ENCODE data around the gene DNMT3A. TPM values are rescaled to one million over a fixed set of nuclear protein-coding genes. Genes with fewer than 3 reads are reported as not detected.

The DNMT3A gene
- total RNA-seq, 1 donor from 2014 or later = 58.1 TPM

DNA sequence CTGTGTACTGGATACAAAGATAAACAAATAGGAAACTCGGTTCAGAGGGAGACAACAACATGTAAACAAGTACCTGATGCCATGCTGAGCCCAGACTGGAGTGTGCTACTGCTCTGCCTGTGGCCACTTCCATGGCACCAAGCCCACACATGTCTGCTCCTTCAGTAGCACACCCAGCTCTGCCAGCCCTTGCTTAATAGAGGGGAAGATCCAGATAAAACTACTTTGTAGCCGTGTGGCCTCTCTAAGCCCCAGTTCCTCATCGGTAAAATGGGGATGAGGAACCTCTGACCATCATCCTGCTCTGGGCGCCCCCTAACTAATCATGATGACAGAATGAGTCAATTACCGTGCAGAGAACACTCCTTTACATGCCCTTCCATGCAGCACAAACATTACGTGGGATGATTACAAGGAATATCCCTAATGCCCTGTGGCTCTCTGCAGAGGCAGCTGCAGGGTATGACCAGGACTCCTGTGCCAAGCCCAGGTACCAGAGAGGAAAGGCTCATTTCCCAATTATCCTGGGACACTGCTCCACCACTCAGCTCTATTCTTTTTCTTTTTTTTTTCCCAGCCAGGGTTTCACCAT, 34.9 kb downstream of the DNMT3A start:
- Histone ChIP-seq H3K4me1 (ENCODE audit: insufficient read depth, low read length) (peaks cover 6% of the 10 kb centered on the region), H3K9me3 (ENCODE audit: insufficient read depth, low read depth, low read length) (no peaks in the 10 kb centered on the region), H4K20me1 (ENCODE audit: insufficient read depth, low read length) (peaks cover 65% of the 10 kb centered on the region), H3K36me3 (ENCODE audit: insufficient read depth, low read length) (no peaks in the 10 kb centered on the region), H3K4me2 (ENCODE audit: low read length) (no peak overlapping the region), H3K9ac (ENCODE audit: low read length) (no peak overlapping the region), H3K27ac (ENCODE audit: low read depth, low read length) (no peak overlapping the region), H2AFZ (ENCODE audit: low read depth, low read length) (no peak overlapping the region), H3K4me3 (ENCODE audit: insufficient read depth, low read depth, low read length) (no peak overlapping the region), H3K79me2 (ENCODE audit: insufficient read depth, low read length) (no peaks in the 10 kb centered on the region), H3K27me3 (ENCODE audit: insufficient read depth, low read length) (no peaks in the 10 kb centered on the region)
- Mint-ChIP-seq H3K27ac (ENCODE audit: unreplicated experiment) (no peak overlapping the region), H3K9me3 (ENCODE audit: unreplicated experiment) (no peaks in the 10 kb centered on the region), H3K36me3 (ENCODE audit: low read depth, unreplicated experiment) (peaks cover 6% of the 10 kb centered on the region), H3K4me3 (ENCODE audit: unreplicated experiment) (no peak overlapping the region), H3K4me1 (ENCODE audit: low read depth, unreplicated experiment) (peaks cover 25% of the 10 kb centered on the region), H3K27me3 (ENCODE audit: low read depth, unreplicated experiment) (no peaks in the 10 kb centered on the region)
- FAIRE-seq = no peak
- no peak for DNase-seq (ENCODE audit: low read depth)
- TF ChIP-seq EZH2 (IDR thresholded peaks at IDR 0.05; ENCODE audit: insufficient read depth, low read length) = no peak
- TF ChIP-seq, protein P1, sequence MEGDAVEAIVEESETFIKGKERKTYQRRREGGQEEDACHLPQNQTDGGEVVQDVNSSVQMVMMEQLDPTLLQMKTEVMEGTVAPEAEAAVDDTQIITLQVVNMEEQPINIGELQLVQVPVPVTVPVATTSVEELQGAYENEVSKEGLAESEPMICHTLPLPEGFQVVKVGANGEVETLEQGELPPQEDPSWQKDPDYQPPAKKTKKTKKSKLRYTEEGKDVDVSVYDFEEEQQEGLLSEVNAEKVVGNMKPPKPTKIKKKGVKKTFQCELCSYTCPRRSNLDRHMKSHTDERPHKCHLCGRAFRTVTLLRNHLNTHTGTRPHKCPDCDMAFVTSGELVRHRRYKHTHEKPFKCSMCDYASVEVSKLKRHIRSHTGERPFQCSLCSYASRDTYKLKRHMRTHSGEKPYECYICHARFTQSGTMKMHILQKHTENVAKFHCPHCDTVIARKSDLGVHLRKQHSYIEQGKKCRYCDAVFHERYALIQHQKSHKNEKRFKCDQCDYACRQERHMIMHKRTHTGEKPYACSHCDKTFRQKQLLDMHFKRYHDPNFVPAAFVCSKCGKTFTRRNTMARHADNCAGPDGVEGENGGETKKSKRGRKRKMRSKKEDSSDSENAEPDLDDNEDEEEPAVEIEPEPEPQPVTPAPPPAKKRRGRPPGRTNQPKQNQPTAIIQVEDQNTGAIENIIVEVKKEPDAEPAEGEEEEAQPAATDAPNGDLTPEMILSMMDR (IDR thresholded peaks at IDR 0.05; ENCODE audit: insufficient read depth, low read depth, low read length) = no peak

DNA sequence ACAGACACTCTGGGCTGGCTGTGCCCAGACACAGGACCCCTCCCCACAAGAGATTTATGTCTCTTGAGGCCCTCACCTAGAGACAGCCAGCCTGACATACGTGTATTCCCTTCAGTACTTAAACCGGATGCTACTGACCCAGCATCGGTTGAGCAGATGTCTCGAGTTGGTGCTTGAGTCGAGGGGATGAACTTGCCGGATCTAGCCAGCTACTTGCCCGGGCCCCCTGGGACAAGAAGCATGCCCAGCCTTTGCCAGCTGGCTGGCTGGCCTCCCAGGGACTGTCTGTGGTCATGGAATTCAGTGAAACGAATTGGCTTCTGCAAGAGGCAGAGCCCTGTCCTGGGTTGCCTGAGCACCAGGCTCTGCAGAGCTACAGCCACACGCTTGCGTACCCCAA, 36.0 kb downstream of the DNMT3A start:
- Histone ChIP-seq H3K27me3 (ENCODE audit: insufficient read depth, low read length) (no peaks in the 10 kb centered on the region), H3K9me3 (ENCODE audit: insufficient read depth, low read depth, low read length) (no peaks in the 10 kb centered on the region), H3K36me3 (ENCODE audit: insufficient read depth, low read length) (no peaks in the 10 kb centered on the region), H3K27ac (ENCODE audit: low read depth, low read length) (no peak overlapping the region), H3K4me2 (ENCODE audit: low read length) (no peak overlapping the region), H2AFZ (ENCODE audit: low read depth, low read length) (no peak overlapping the region), H4K20me1 (ENCODE audit: insufficient read depth, low read length) (peaks cover 66% of the 10 kb centered on the region), H3K4me1 (ENCODE audit: insufficient read depth, low read length) (peaks cover 13% of the 10 kb centered on the region), H3K4me3 (ENCODE audit: insufficient read depth, low read depth, low read length) (no peak overlapping the region), H3K9ac (ENCODE audit: low read length) (no peak overlapping the region), H3K79me2 (ENCODE audit: insufficient read depth, low read length) (no peaks in the 10 kb centered on the region)
- H3K9me3 Mint-ChIP-seq (ENCODE audit: unreplicated experiment) = no peaks in the 10 kb centered on the region
- no peak overlapping the region for H3K27ac Mint-ChIP-seq (ENCODE audit: unreplicated experiment)
- peaks cover 34% of the 10 kb centered on the region for H3K4me1 Mint-ChIP-seq (ENCODE audit: low read depth, unreplicated experiment)
- no peaks in the 10 kb centered on the region for H3K27me3 Mint-ChIP-seq (ENCODE audit: low read depth, unreplicated experiment)
- DNase-seq (ENCODE audit: low read depth) = no peak
- H3K36me3 Mint-ChIP-seq (ENCODE audit: low read depth, unreplicated experiment) = peaks cover 6% of the 10 kb centered on the region
- no peak for FAIRE-seq
- TF ChIP-seq EZH2 (IDR thresholded peaks at IDR 0.05; ENCODE audit: insufficient read depth, low read length) = no peak
- TF ChIP-seq, protein P1 (IDR thresholded peaks at IDR 0.05; ENCODE audit: insufficient read depth, low read depth, low read length) = no peak
- no peak overlapping the region for H3K4me3 Mint-ChIP-seq (ENCODE audit: unreplicated experiment)

DNA sequence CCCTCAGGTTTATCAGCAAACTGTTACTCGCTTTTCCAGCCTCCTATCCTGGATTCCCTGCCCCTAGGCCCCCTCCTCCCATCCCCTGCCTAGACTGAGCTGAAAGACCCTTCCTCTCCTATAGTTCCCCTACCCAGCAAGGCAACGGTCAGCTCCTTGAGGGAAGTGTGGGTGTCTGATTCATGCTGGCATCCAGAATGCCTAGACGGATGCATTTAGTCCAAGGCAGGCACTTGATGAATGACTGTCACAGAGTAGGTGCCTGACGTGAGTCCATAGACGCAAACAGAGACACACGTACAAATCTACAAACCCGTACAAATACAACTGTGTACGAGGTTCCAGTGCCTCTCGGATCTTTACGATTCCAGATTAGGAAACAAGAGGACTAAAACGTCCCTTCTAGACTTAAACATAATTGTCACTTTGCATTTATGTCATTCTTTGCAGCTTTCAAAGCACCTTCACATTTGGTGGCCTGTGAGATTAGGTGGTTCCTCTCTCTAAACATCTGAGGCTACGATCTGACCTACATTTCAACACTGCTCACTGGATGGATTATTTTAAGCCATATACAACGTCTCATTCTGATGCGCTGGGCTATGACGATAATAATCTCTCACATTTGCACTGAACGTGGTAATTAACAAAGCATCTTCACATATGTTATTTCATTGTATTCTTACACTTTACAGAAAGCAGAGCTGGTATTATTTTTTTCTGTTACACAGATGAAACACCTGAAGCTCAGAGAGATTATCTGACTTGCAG, 36.7 kb downstream of the DNMT3A start:
- TF ChIP-seq, protein P1 (IDR thresholded peaks at IDR 0.05; ENCODE audit: insufficient read depth, low read depth, low read length) = no peak
- no peak for TF ChIP-seq EZH2 (IDR thresholded peaks at IDR 0.05; ENCODE audit: insufficient read depth, low read length)

More for the DNA sequence above, 36.7 kb downstream of the DNMT3A start:
- H3K27ac Mint-ChIP-seq (ENCODE audit: unreplicated experiment) = peak overlapping the region; percentile 16
- no peak for DNase-seq (ENCODE audit: low read depth)
- H3K4me1 Mint-ChIP-seq (ENCODE audit: low read depth, unreplicated experiment) = peaks cover 32% of the 10 kb centered on the region
- no peak overlapping the region for H2AFZ ChIP-seq (ENCODE audit: low read depth, low read length)
- H3K4me2 ChIP-seq (ENCODE audit: low read length) = no peak overlapping the region
- peaks cover 13% of the 10 kb centered on the region for H3K4me1 ChIP-seq (ENCODE audit: insufficient read depth, low read length)
- no peaks in the 10 kb centered on the region for H3K9me3 ChIP-seq (ENCODE audit: insufficient read depth, low read depth, low read length)
- peaks cover 66% of the 10 kb centered on the region for H4K20me1 ChIP-seq (ENCODE audit: insufficient read depth, low read length)
- H3K4me3 Mint-ChIP-seq (ENCODE audit: unreplicated experiment) = no peak overlapping the region
- no peak overlapping the region for H3K27ac ChIP-seq (ENCODE audit: low read depth, low read length)
- no peaks in the 10 kb centered on the region for H3K27me3 Mint-ChIP-seq (ENCODE audit: low read depth, unreplicated experiment)
- H3K36me3 ChIP-seq (ENCODE audit: insufficient read depth, low read length) = no peaks in the 10 kb centered on the region
- no peak overlapping the region for H3K4me3 ChIP-seq (ENCODE audit: insufficient read depth, low read depth, low read length)
- FAIRE-seq = no peak
- H3K27me3 ChIP-seq (ENCODE audit: insufficient read depth, low read length) = no peaks in the 10 kb centered on the region
- H3K79me2 ChIP-seq (ENCODE audit: insufficient read depth, low read length) = no peaks in the 10 kb centered on the region
- H3K36me3 Mint-ChIP-seq (ENCODE audit: low read depth, unreplicated experiment) = peaks cover 6% of the 10 kb centered on the region
- no peaks in the 10 kb centered on the region for H3K9me3 Mint-ChIP-seq (ENCODE audit: unreplicated experiment)
- H3K9ac ChIP-seq (ENCODE audit: low read length) = no peak overlapping the region
